Spinal cord (tissue), 10 donors: ENCODE results near the gene HOATZ. TPM values are rescaled to one million over a fixed set of nuclear protein-coding genes. Genes with fewer than 3 reads are reported as not detected.

Experiments
- DNase-seq, 6 donors: peaks; one replicate each; pipeline versions ENCODE4 v3.0.0 to v3.0.0-alpha.2; 2013 to 2015; ENCODE audit warnings: low spot score in 6 of 6, low read depth in 4 of 6
- H3K27ac ChIP-seq: one replicate; pipeline ENCODE4 v1.5.1; 2013; ENCODE audit warnings: low read depth, low read length, control low read depth
- H3K27me3 ChIP-seq: one replicate; pipeline ENCODE4 v1.6.1; 2013; ENCODE audit warnings: low read length; ENCODE audit not compliant: control insufficient read depth, insufficient read depth
- H3K36me3 ChIP-seq: one replicate; pipeline ENCODE4 v1.6.1; 2013; ENCODE audit warnings: low read length; ENCODE audit not compliant: control insufficient read depth, insufficient read depth
- H3K4me1 ChIP-seq: one replicate; pipeline ENCODE4 v1.6.1; 2013; ENCODE audit warnings: low read length; ENCODE audit not compliant: control insufficient read depth, insufficient read depth
- H3K4me3 ChIP-seq: one replicate; pipeline ENCODE4 v1.5.1; 2013; ENCODE audit warnings: low read depth, low read length, control low read depth
- H3K9me3 ChIP-seq: one replicate; pipeline ENCODE4 v1.6.1; 2013; ENCODE audit warnings: low read length; ENCODE audit not compliant: control insufficient read depth, insufficient read depth
- WGBS: methylation state at CpG from one replicate; pipeline ENCODE4 v1.1.5; 2013; ENCODE audit warnings: missing lambda C conversion rate; ENCODE audit not compliant: insufficient coverage; 5-methylcytosine and 5-hydroxymethylcytosine counted together
- polyA plus RNA-seq, 2 donors: library from polyadenylated mRNA; unstranded; fragments of 120-200 nt; gene quantifications; one replicate each; pipeline ENCODE4 v1.2.1, GENCODE V29; 2013; ENCODE audit not compliant: insufficient read length in 2 of 2
- total RNA-seq, 2 donors: library from RNA; depleted of rRNA in 1 of 2; stranded (reverse); fragments of 120-200 nt in 1 of 2; fragments of >200 nt in 1 of 2; gene quantifications; one replicate each; pipeline versions ENCODE4 v1.2.3 to v1.2.4, GENCODE V29; 2013 to 2014
- donor health status: healthy.

The HOATZ gene
- total and polyA plus RNA-seq, 4 donors: 3.4 to 29.5 (median 7.0) TPM

GRCh38 chr11:111515591-111515990 is 1.0 kb downstream of the HOATZ start:
- peaks cover 20% of the 10 kb centered on the region for H3K4me1 ChIP-seq
- H3K27ac ChIP-seq: no peak overlapping the region
- 67% methylated on average over 2 of the region's 2 CpGs for WGBS
- no peaks in the 10 kb centered on the region for H3K9me3 ChIP-seq
- peaks cover 37% of the 10 kb centered on the region for H3K27me3 ChIP-seq
- no peak for DNase-seq
- no peaks in the 10 kb centered on the region for H3K36me3 ChIP-seq
- no peak overlapping the region for H3K4me3 ChIP-seq

GRCh38 chr11:111518668-111519067 is 4.1 kb downstream of the HOATZ start:
- Histone ChIP-seq H3K4me3 (no peak overlapping the region), H3K4me1 (peaks cover 9% of the 10 kb centered on the region), H3K36me3 (no peaks in the 10 kb centered on the region), H3K27ac (no peak overlapping the region), H3K27me3 (peaks cover 17% of the 10 kb centered on the region), H3K9me3 (no peaks in the 10 kb centered on the region)
- no CpG with 5 or more reads among the region's 1 CpG for WGBS
- no peak for DNase-seq

DNA sequence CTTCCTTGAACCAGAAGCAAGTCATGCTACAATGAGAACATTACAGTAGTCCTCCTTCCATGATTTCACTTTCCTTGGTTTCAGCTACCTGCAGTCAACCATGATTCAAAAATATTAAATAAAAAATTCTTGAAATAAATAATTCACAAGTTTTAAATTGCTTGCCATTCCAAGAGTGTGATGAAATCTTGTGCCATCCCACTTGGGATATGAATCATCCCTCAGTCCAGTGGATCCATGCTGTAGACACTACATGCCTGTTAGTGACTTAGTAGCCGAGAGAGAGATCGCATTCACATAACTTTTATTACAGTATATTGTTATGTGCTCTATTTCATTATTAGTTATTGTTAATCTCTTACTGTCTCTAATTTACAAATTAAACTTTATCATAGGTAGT is 6.0 kb downstream of the HOATZ start:
- Histone ChIP-seq H3K4me1 (no peaks in the 10 kb centered on the region), H3K4me3 (no peak overlapping the region), H3K9me3 (no peaks in the 10 kb centered on the region), H3K27me3 (peaks cover 4% of the 10 kb centered on the region), H3K27ac (no peak overlapping the region), H3K36me3 (no peaks in the 10 kb centered on the region)
- WGBS: no CpG with 5 or more reads among the region's 2 CpGs
- no peak for DNase-seq

- no peaks in the 10 kb centered on the region for H3K36me3 ChIP-seq
- DNase-seq: no peak
- H3K27me3 ChIP-seq: peaks cover 3% of the 10 kb centered on the region
- H3K4me1 ChIP-seq: no peaks in the 10 kb centered on the region
- no peak overlapping the region for H3K27ac ChIP-seq
- WGBS: no CpG with 5 or more reads among the region's 2 CpGs
- H3K4me3 ChIP-seq: no peak overlapping the region
- no peaks in the 10 kb centered on the region for H3K9me3 ChIP-seq
Observed at GRCh38 chr11:111521135-111521534, 6.6 kb downstream of the HOATZ start.

DNA sequence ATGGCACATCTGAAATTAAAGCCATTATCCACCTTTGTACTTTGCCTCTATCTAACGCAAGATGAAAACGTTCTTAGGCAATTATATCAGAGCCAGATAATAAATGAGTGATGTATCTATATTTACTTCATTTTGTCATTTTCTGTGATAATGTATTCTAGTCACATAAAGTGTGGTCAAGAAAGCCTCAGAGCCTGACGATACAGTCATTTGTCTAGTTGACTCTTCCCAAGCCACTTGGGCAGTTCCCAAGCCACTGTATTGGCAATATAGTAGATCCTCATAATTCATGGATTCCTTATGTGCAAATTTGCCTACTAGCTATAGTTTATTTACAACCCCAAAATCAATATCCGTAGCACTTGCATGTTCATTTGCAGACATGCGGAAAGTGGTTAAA is 7.8 kb downstream of the HOATZ start:
- H3K27me3 ChIP-seq: no peaks in the 10 kb centered on the region
- no peaks in the 10 kb centered on the region for H3K36me3 ChIP-seq
- no peak overlapping the region for H3K27ac ChIP-seq
- H3K4me1 ChIP-seq: no peaks in the 10 kb centered on the region
- no peaks in the 10 kb centered on the region for H3K9me3 ChIP-seq
- DNase-seq: no peak
- no peak overlapping the region for H3K4me3 ChIP-seq
- WGBS: 100% methylated on average over 1 of the region's 5 CpGs

DNA sequence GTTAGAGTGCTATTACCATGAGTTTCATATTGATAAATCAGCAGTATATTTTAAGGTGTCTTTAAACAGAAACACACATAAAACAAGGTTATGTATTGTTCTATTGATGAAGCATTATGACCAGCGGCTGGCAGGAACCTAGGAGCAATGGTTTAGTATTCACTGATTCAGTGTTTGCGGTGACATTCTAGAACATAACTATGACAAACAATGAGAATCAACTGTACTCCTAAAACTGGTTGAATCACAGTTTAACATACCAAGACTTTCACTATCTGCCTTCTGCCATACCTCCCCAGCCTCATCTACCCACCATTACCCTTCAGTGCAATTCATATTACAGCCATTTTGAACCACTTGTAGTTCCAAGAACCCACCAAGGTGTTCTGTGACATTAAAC is 8.8 kb downstream of the HOATZ start:
- H3K36me3 ChIP-seq: no peaks in the 10 kb centered on the region
- no peak overlapping the region for H3K27ac ChIP-seq
- no peak overlapping the region for H3K4me3 ChIP-seq
- no peaks in the 10 kb centered on the region for H3K27me3 ChIP-seq
- no peaks in the 10 kb centered on the region for H3K4me1 ChIP-seq
- H3K9me3 ChIP-seq: no peaks in the 10 kb centered on the region
- WGBS: 100% methylated on average over 1 of the region's 2 CpGs
- no peak for DNase-seq

DNA sequence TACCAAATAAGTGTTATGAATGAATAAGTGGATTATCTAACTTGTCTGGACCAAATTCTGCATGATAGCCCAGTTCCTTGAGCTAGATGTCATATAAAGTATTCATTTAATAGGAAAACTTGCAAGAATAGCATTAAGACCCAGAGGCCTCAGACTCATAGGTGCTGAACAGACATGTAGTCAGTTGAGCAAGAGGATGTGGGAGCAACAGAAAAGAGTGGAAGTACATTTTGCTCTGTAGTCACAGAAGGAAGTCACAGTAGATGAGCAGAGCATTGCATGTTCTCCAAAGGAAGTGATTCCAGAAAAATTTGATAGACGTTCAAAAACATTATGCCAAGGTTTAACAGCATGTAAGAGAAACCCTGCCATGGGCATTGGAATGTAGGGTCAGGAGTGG is 9.5 kb downstream of the HOATZ start:
- WGBS: 80% methylated on average over 1 of the region's 1 CpG
- DNase-seq: no peak
- Histone ChIP-seq H3K4me1 (no peaks in the 10 kb centered on the region), H3K4me3 (no peak overlapping the region), H3K9me3 (no peaks in the 10 kb centered on the region), H3K36me3 (no peaks in the 10 kb centered on the region), H3K27me3 (no peaks in the 10 kb centered on the region), H3K27ac (no peak overlapping the region)

DNA sequence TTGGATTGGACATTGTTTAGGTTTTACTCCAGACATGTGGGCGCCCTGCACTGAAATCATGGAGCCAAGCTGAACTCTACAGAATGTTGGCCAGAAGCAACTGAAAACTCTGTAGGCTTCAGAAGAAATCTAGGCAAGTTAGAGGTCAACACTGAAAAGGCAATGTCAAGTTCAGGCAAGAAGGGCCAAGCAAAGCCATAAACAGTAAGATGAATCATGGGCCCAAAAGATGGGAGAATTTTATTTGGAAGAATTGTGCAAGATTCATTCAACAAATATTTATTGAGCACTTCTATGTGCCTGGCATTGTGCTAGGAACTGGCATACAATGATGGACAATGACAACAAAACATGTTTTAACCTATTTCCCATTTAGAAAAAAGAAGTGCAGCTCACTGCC is 10.9 kb downstream of the HOATZ start:
- 100% methylated on average over 1 of the region's 1 CpG for WGBS
- H3K27ac ChIP-seq: no peak overlapping the region
- H3K9me3 ChIP-seq: no peaks in the 10 kb centered on the region
- no peak overlapping the region for H3K4me3 ChIP-seq
- no peaks in the 10 kb centered on the region for H3K36me3 ChIP-seq
- DNase-seq: no peak
- H3K4me1 ChIP-seq: no peaks in the 10 kb centered on the region
- H3K27me3 ChIP-seq: no peaks in the 10 kb centered on the region

DNA sequence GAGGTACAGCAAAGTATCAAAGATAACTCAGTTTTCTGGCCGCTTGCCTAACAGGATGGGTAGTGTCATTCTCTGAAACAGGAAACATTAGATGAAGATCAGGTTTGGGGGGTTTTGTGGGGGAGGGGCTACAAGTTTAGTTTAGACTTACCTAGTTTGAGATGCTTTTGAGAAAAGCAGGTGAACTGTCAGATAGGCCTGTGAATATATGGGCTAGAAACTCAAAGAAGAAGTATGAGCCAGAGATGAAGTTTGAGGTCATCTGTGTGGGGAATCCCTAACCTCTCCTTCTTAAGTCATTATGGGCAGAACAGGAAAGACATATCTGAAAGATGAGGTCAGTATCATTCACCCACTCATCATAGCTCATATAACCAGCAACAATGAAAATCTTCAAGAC is 11.9 kb downstream of the HOATZ start:
- WGBS: 100% methylated on average over 1 of the region's 1 CpG
- Histone ChIP-seq H3K36me3 (no peaks in the 10 kb centered on the region), H3K27me3 (no peaks in the 10 kb centered on the region), H3K27ac (no peak overlapping the region), H3K9me3 (no peaks in the 10 kb centered on the region), H3K4me1 (no peaks in the 10 kb centered on the region), H3K4me3 (no peak overlapping the region)
- DNase-seq: no peak

- peak in 1 of 6 donors; percentile 44 for DNase-seq
- Histone ChIP-seq H3K9me3 (no peaks in the 10 kb centered on the region), H3K27me3 (no peaks in the 10 kb centered on the region), H3K27ac (no peak overlapping the region), H3K4me1 (no peaks in the 10 kb centered on the region), H3K4me3 (no peak overlapping the region), H3K36me3 (no peaks in the 10 kb centered on the region)
- WGBS: no CpG with 5 or more reads among the region's 1 CpG
Observed at GRCh38 chr11:111527279-111527678, 12.7 kb downstream of the HOATZ start.
